Activated CD4-positive, alpha-beta memory T cell treated with anti-CD3 and anti-CD28 coated beads, Interleukin-2, amount 10 ng/mL, durations not matched to agents 7 days and 5 days (primary cell): ENCODE results near the gene POLR1G. TPM values are rescaled to one million over a fixed set of nuclear protein-coding genes. Genes with fewer than 3 reads are reported as not detected.
A peak's percentile ranks its signal among the peaks of the same experiment; 100 is the strongest.

Source experiments
- CTCF ChIA-PET: fragments of 350-600 bp; sonication (Branson Sonifier 250); formaldehyde crosslinking; loops from one replicate; lab custom pipeline; 2021; ENCODE audit warnings: antibody characterized with exemption, inconsistent platforms; lab: Charles Lee
- POLR2A ChIA-PET: fragments of 350-600 bp; sonication (Branson Sonifier 250); formaldehyde crosslinking; loops from one replicate; lab custom pipeline; 2021; ENCODE audit warnings: antibody characterized with exemption; lab: Charles Lee
- DNase-seq: peaks from one replicate; pipeline ENCODE4 v3.0.0-alpha.2; 2020
- H3K27ac Mint-ChIP-seq: one replicate; pipeline ENCODE4 v1.8.0; 2021; ENCODE audit warnings: mild to moderate bottlenecking, mixed read lengths
- H3K27me3 Mint-ChIP-seq: one replicate; pipeline ENCODE4 v1.8.0; 2021; ENCODE audit warnings: mixed read lengths
- H3K36me3 Mint-ChIP-seq: one replicate; pipeline ENCODE4 v1.8.0; 2021; ENCODE audit warnings: low read depth, mixed read lengths
- H3K4me1 Mint-ChIP-seq: one replicate; pipeline ENCODE4 v1.8.0; 2021; ENCODE audit warnings: mixed read lengths
- H3K4me3 Mint-ChIP-seq: one replicate; pipeline ENCODE4 v1.8.0; 2021; ENCODE audit warnings: mild to moderate bottlenecking, mixed read lengths
- H3K9me3 Mint-ChIP-seq: one replicate; pipeline ENCODE4 v1.8.0; 2021; ENCODE audit warnings: mixed read lengths
- total RNA-seq, 2 experiments: library from RNA; stranded (reverse); gene quantifications; one replicate each; pipeline ENCODE4 v1.2.3, GENCODE V29; 2021

The POLR1G gene
- total RNA-seq, 2 experiments from 2014 or later: 3.6 to 3.8 TPM

DNA sequence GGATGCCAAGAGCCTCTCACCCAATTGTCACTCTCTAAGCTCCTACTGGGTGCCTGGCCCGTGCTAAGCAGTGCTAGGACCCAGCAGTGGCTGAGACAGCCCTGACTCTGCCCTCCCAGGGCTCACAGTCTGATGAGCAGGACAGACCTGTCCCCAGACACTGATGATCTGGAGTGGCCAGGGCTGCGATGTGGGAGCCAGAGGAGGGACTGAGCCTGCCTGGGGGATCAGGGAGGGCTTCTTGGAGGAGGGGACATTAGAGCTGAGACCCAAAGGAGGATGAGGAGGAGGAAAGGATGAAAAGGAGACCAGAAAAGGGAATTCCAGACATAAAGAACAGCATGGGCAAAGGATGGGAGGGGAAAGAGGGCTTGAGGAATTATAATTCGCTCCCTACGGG lies 10.7 kb downstream of the POLR1G start:
- Mint-ChIP-seq H3K9me3 (no peaks in the 10 kb centered on the region), H3K27ac (no peak overlapping the region), H3K27me3 (no peaks in the 10 kb centered on the region), H3K4me1 (peaks cover 34% of the 10 kb centered on the region), H3K4me3 (no peak overlapping the region), H3K36me3 (peaks cover 57% of the 10 kb centered on the region)
- CTCF ChIA-PET: interaction anchor here (0.8 kb wide), 1 partner anchor 22 kb away, joined by 4 read pairs; no protein-coding TSS in a partner anchor
- no peak for DNase-seq
- POLR2A ChIA-PET: interaction anchor here (0.9 kb wide), 1 partner anchor 8 kb away, joined by 3 read pairs; no protein-coding TSS in a partner anchor

DNA sequence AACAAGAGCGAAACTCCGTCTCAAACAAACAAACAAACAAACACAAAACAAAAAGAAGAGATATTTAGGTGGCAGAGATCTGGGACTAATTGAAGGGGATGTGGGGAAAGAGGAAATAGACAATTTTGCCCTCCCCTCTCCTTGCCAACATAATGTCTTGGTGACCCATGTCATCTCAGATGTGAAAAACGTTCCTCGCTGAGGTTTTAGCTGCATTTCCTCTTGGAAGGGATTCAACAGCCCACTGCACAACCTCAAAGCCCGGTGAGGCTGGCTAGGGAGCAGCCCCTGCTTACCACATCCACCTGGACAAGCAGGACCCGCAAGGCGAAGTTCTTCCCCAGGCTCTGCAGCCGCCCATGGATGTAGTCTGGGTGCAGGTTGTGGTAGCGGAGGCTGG lies 12.4 kb downstream of the POLR1G start:
- ChIA-PET POLR2A (no interaction called here), CTCF (no interaction called here)
- no peaks in the 10 kb centered on the region for H3K27me3 Mint-ChIP-seq
- peak overlapping the region; percentile 67 for H3K27ac Mint-ChIP-seq
- no peaks in the 10 kb centered on the region for H3K9me3 Mint-ChIP-seq
- no peak for DNase-seq
- H3K36me3 Mint-ChIP-seq: peaks cover 46% of the 10 kb centered on the region
- no peak overlapping the region for H3K4me3 Mint-ChIP-seq
- H3K4me1 Mint-ChIP-seq: peaks cover 49% of the 10 kb centered on the region

DNA sequence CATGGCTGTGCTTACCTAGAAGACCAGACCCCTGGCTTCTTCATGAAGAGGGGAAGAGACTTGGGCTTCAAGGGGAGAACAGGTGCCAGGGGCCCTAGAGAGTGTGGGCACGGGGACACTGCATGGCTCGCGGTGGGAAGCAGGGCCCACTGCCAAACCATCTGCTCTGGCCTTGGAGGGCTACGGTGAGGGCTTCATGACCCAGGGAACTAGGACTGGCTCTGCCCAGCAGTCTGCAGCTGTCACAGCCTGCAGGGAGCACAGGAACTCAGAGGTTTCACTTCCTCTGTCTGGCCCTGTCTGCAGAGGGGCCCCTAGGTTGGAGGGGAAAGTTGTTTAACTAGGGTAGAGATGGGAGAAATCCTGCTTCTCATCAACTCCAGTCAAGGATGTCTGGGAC lies 13.0 kb downstream of the POLR1G start:
- H3K27ac Mint-ChIP-seq: peak overlapping the region; percentile 67
- peaks cover 55% of the 10 kb centered on the region for H3K4me1 Mint-ChIP-seq
- no peak overlapping the region for H3K4me3 Mint-ChIP-seq
- H3K36me3 Mint-ChIP-seq: peaks cover 40% of the 10 kb centered on the region
- peak; percentile 39 for DNase-seq
- ChIA-PET POLR2A (interaction anchor here (1.2 kb wide), 1 partner anchor 48 kb away, joined by 5 read pairs; the partner anchor contains the start of gene FOSB), CTCF (no interaction called here)
- no peaks in the 10 kb centered on the region for H3K27me3 Mint-ChIP-seq
- H3K9me3 Mint-ChIP-seq: no peaks in the 10 kb centered on the region

DNA sequence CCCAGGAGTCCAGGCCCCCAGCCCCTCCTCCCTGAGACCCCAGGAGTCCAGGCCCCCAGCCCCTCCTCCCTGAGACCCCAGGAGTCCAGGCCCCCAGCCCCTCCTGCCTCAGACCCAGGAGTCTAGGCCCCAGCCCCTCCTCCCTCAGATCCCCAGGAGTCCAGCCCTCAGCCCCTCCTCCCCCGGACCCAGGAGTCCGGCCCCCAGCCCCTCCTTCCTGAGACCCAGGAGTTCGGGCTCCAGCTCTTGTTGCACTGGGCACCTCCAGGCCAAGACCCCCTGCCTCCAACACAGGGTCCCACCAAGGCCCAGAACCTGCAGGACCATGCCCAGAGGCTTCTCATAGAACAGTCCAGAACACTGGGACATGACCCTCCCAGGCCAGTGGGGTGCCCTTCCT lies 13.5 kb downstream of the POLR1G start:
- H3K27ac Mint-ChIP-seq: peak overlapping the region; percentile 52
- no peak overlapping the region for H3K4me3 Mint-ChIP-seq
- H3K36me3 Mint-ChIP-seq: peaks cover 37% of the 10 kb centered on the region
- H3K27me3 Mint-ChIP-seq: no peaks in the 10 kb centered on the region
- H3K4me1 Mint-ChIP-seq: peaks cover 59% of the 10 kb centered on the region
- no peaks in the 10 kb centered on the region for H3K9me3 Mint-ChIP-seq
- CTCF ChIA-PET: interaction anchor here (1.2 kb wide), 1 partner anchor 19 kb away, joined by 4 read pairs; no protein-coding TSS in a partner anchor
- DNase-seq: no peak
- POLR2A ChIA-PET: interaction anchor here (1.2 kb wide), 1 partner anchor 48 kb away, joined by 5 read pairs; the partner anchor contains the start of gene FOSB

DNA sequence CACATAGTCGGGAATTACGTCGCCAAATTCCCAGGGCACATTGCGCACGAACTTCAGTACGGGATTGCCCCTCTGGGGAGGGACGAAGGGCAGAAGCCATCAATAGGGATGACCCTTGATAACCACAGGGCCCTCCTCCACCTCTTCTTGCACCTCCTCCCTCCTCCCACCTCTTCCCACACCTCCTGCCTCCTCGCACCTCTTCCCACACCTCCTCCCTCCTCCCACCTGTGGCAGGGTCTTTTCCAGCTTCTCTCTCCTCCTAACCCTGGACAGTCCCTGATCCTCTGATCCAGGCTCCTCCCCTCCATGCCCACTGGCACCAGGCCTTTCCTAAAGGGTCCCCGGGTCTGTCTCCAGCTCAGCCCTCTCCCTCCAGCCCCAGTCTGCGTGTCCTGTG lies 13.9 kb downstream of the POLR1G start:
- Mint-ChIP-seq H3K4me3 (no peak overlapping the region), H3K4me1 (peaks cover 59% of the 10 kb centered on the region), H3K9me3 (no peaks in the 10 kb centered on the region), H3K27ac (peak overlapping the region; percentile 70), H3K27me3 (no peaks in the 10 kb centered on the region), H3K36me3 (peaks cover 37% of the 10 kb centered on the region)
- DNase-seq: no peak
- ChIA-PET POLR2A (interaction anchor here (1.2 kb wide), 1 partner anchor 47 kb away, joined by 5 read pairs; the partner anchor contains the start of gene FOSB), CTCF (interaction anchor here (1.2 kb wide), 1 partner anchor 19 kb away, joined by 4 read pairs; no protein-coding TSS in a partner anchor)

DNA sequence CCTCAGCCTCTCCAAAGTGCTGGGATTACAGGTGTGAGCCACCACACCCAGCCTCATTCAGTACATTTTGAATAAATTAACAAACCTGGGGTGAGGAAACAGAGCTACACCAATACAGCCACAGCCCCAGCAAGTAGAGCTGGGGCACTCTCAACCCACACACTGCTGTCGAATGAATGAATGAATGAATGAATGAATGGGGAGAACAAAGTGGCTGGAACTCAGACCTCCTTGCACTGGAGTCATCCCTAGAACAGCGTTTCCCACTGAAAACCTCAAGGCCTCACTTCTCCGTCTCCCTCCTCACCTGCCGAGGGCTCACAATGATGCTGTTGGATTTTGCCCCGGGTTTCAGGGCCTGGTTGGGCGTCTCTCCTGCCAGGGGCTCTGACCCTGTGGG lies 14.4 kb downstream of the POLR1G start:
- Mint-ChIP-seq H3K36me3 (peaks cover 33% of the 10 kb centered on the region), H3K27me3 (no peaks in the 10 kb centered on the region), H3K4me3 (no peak overlapping the region), H3K9me3 (no peaks in the 10 kb centered on the region), H3K4me1 (peaks cover 63% of the 10 kb centered on the region), H3K27ac (peak overlapping the region; percentile 70)
- CTCF ChIA-PET: interaction anchor here (1.2 kb wide), 1 partner anchor 19 kb away, joined by 4 read pairs; no protein-coding TSS in a partner anchor
- DNase-seq: no peak
- POLR2A ChIA-PET: interaction anchor here (0.6 to 1.3 kb wide), 3 partner anchors 10 to 15 kb away, joined by 3 read pairs; no protein-coding TSS in a partner anchor

DNA sequence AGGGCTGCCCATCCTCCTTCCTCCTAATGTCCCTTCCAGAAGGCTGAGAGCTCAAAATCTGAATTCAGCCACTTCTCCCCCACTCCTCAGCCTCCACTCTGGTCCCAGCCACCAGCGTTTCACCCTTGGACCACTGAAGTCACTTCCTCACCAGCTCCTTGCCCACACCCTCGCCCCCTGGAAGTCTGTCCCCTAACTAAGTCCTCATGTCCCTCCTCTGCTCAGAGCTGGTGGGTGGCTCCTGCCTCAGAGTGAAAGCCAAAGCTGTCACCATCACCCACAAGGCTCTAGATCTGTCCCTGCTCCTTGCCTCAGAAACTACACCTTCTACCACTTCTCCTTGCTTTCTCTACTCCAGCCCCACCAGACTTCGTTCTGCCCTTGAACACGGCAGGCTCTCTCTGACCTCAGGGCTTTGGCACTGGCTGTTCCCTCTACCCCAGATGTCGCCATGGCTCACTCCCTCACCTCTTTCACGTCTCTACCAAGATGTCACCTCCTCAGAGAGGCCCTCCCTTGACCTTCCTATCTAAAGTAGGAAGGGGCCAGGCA lies 15.6 kb downstream of the POLR1G start:
- Mint-ChIP-seq H3K27me3 (no peaks in the 10 kb centered on the region), H3K36me3 (peaks cover 28% of the 10 kb centered on the region), H3K4me1 (peaks cover 64% of the 10 kb centered on the region), H3K9me3 (no peaks in the 10 kb centered on the region), H3K27ac (peak overlapping the region; percentile 57), H3K4me3 (peak overlapping the region; percentile 53)
- POLR2A ChIA-PET: interaction anchor here (1.3 kb wide), 1 partner anchor 15 kb away, joined by 3 read pairs; no protein-coding TSS in a partner anchor
- no peak for DNase-seq
- CTCF ChIA-PET: interaction anchor here (1.0 kb wide), 1 partner anchor 17 kb away, joined by 3 read pairs; no protein-coding TSS in a partner anchor

DNA sequence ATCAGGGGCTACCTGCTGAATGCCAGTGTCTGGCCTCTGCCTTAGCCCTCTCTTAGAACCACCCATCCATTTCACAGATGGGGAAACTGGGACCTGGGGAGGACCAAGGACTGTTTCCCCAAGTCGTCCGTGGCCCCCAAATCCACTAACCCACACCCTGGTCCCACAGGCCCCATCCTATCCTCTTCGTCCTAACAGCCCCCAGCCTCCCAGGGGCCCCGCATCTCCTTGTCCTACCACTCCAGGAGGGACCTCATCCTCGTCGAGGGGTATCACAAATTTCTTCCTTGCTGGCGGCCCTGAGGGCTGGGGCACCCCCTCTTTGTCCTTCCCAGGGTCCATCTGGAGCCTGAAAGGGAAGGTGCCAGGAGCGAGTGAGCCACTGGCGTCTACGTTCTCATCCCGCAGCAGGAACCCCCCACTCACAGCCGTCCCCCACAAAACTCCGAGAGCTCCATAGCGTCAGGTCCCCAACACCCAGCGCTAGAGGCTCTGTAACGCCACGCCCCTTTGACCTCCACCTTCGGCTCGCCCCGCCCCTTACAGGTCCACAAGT lies 16.7 kb downstream of the POLR1G start:
- Mint-ChIP-seq H3K4me1 (peaks cover 70% of the 10 kb centered on the region), H3K27ac (peak overlapping the region; percentile 93), H3K27me3 (peaks cover 3% of the 10 kb centered on the region), H3K9me3 (no peaks in the 10 kb centered on the region), H3K36me3 (peaks cover 23% of the 10 kb centered on the region), H3K4me3 (peak overlapping the region; percentile 89)
- CTCF ChIA-PET: interaction anchor here (0.5 to 2.8 kb wide), 2 partner anchors 15 to 56 kb away, joined by 3 to 19 read pairs; no protein-coding TSS in a partner anchor
- POLR2A ChIA-PET: interaction anchor here (0.7 to 1.9 kb wide), 4 partner anchors 8 to 52 kb away, joined by 3 to 6 read pairs (median 4); partner anchors contain the start of gene PPP1R13L
- DNase-seq: no peak

DNA sequence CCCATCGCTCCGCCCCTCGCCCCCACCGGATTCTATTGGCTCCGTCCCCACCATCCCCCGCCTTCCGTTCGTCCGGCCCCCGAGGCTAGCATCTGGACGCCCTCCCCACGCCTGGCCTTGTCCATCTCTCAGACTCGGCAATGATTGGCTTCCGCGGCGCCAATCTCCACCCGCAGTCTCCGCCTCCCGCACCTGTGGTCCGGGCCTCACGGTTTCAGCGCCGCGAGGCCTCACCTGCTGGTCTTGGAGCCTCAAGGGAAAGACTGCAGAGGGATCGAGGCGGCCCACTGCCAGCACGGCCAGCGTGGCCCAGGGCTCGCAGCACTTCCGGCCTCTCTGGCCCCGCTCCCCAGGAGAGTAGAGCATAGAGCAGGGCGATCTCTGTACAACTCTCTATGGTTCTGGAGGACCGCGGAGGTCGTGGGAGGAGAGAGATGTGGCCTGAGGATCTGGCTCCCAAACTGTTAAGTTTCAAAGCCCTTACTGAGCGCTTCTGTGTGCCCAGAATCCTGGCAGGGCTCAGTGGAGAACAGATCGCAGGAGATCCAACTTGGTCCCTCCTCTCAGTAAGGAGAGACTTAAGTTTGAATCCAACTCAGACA lies 17.2 kb downstream of the POLR1G start, which contains the start of gene ERCC1:
TSS of gene ERCC1 (minus strand) at position 329 of the 602 bp plus-strand sequence. CDS start 543 bp downstream, outside the sequence.
- peaks cover 21% of the 10 kb centered on the region for H3K36me3 Mint-ChIP-seq
- peak within 1 kb of the TSS; percentile 89 for H3K4me3 Mint-ChIP-seq
- peaks cover 69% of the 10 kb centered on the region for H3K4me1 Mint-ChIP-seq
- H3K27me3 Mint-ChIP-seq: peaks cover 7% of the 10 kb centered on the region
- no peaks in the 10 kb centered on the region for H3K9me3 Mint-ChIP-seq
- ChIA-PET CTCF (interaction anchor here (2.0 to 2.8 kb wide), 3 partner anchors 15 to 61 kb away, joined by 8 to 19 read pairs (median 9); no protein-coding TSS in a partner anchor), POLR2A (interaction anchor here (0.7 to 1.9 kb wide), 8 partner anchors 9 to 72 kb away, joined by 3 to 6 read pairs (median 4); partner anchors contain the start of gene PPP1R13L)
- H3K27ac Mint-ChIP-seq: peak within 1 kb of the TSS; percentile 93
- DNase-seq: peak; percentile 92

DNA sequence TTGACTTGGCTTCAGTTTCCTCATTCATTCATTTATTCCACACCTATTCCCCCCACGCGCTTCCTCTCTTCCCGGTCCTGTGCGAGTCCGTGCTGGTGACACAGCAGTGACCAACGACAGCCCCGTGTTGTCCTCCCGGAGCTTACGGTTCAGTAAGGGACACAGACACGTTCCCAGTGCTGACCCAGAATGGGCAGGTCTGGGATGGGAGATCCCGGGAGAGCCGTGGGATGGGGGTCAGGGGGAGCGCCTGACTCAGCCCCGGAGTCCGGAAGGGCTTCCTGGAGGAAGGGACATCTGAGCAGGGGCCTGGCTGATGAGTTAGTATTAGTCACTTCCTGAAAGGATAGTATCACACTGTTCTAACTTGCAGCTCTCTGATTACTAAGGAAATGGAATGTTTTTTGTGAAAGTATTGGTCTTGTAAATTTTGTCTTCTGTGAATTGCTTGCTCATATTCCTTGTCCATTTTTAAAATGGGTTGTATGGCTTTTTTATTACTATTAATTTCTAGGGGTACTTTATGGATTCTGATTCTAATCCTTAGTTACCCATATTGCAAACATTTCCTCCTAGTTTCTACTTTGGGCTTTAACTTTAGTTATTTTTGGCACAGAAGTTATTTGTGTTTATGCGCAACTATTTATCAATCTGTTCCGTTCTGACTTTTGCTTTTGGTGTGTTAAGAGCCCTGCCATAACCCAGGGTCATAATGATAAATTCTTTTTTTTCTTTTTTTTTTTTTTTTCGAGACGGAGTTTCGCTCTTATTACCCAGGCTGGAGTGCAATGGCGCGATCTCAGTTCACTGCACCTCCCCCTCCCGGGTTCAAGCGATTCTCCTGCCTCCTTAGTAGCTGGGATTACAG lies 18.0 kb downstream of the POLR1G start:
- POLR2A ChIA-PET: interaction anchor here (1.0 to 1.9 kb wide), 7 partner anchors 15 to 71 kb away, joined by 3 to 6 read pairs (median 4); partner anchors contain the start of genes FOSB and PPP1R13L
- DNase-seq: peak; percentile 60
- Mint-ChIP-seq H3K27me3 (peaks cover 12% of the 10 kb centered on the region), H3K4me3 (peak overlapping the region; percentile 89), H3K36me3 (peaks cover 15% of the 10 kb centered on the region), H3K27ac (peak overlapping the region; percentile 93), H3K4me1 (peaks cover 61% of the 10 kb centered on the region), H3K9me3 (no peaks in the 10 kb centered on the region)
- CTCF ChIA-PET: interaction anchor here (2.0 to 2.8 kb wide), 3 partner anchors 15 to 61 kb away, joined by 8 to 19 read pairs (median 9); no protein-coding TSS in a partner anchor

DNA sequence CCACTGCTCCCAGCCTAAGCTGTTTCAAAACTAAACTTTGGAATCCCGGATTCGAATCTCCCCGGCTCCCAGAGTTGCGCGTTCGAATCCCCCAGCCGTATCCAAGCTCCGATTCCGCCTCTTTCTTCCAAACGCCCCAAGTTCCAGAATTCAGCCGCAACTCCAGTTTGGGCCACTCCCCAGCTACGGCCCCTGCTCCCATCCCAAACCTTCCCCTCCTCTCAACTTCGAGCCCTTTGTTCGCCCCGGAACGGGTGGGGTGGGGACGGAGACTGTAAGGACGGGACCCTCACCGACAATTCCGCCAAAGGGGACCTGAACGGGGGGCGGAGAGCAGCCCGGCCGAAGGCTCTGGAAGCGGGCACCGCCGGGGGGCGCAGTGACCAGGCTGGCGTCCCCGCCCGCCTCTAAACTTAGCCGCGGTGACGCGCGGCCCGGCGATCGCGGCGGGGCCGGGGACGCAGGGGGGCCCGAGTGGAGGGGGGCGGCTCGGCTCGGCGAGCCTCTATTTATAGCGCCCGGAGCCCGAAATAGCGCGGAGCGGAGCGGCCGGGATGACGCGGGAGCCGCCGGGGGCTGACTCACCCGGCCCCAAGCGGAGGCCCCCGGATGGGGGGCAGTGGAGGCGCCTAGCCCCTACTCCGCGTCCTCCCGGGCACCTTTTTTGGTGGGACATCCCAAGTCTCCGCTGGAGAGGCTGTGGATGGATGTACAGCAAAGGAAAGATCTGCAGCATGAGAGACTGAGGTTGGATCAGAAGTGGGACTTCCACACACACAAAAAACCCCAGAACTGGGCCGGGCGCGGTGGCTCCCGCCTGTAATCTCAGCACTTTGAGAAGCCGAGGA lies 22.2 kb downstream of the POLR1G start:
- CTCF ChIA-PET: interaction anchor here (0.7 to 2.2 kb wide), 6 partner anchors 11 to 57 kb away, joined by 3 to 21 read pairs (median 9); partner anchors contain the start of gene FOSB
- Mint-ChIP-seq H3K27me3 (peaks cover 14% of the 10 kb centered on the region), H3K4me1 (peaks cover 27% of the 10 kb centered on the region), H3K27ac (no peak overlapping the region), H3K9me3 (no peaks in the 10 kb centered on the region), H3K36me3 (no peaks in the 10 kb centered on the region), H3K4me3 (peak overlapping the region; percentile 54)
- no peak for DNase-seq
- POLR2A ChIA-PET: interaction anchor here (1.1 to 1.2 kb wide), 2 partner anchors 11 to 51 kb away, joined by 3 to 4 read pairs; no protein-coding TSS in a partner anchor
